CD14-positive monocyte (primary cell): ENCODE results near the gene HOXC12. TPM values are rescaled to one million over a fixed set of nuclear protein-coding genes. Genes with fewer than 3 reads are reported as not detected.
A peak's percentile ranks its signal among the peaks of the same experiment; 100 is the strongest.

Experiments
- DNase-seq, 3 donors: peaks; one replicate each; pipeline ENCODE4 v3.0.0-alpha.2; 2011 to 2022
- H2AFZ ChIP-seq: 2 replicates; pipeline ENCODE4 v1.6.0; 2012; ENCODE audit warnings: mild to moderate bottlenecking, low read depth, low read length, inconsistent platforms; ENCODE audit not compliant: insufficient read depth, poor library complexity, severe bottlenecking
- H3K27ac ChIP-seq, 2 donors: 1 replicate in 1 of 2; 2 replicates in 1 of 2; pipeline ENCODE4 v1.5.1; 2012 to 2013; ENCODE audit warnings: low read length in 2 of 2, control low read depth in 1 of 2, inconsistent platforms in 1 of 2, low read depth in 1 of 2, mild to moderate bottlenecking in 1 of 2
- H3K27me3 ChIP-seq, 2 donors: one replicate each; pipeline versions ENCODE4 v1.6.0 to v1.6.1; 2011 to 2013; ENCODE audit warnings: low read length in 2 of 2; ENCODE audit not compliant: control insufficient read depth in 2 of 2, insufficient read depth in 2 of 2
- H3K36me3 ChIP-seq, 2 donors: replicated peaks in 1 of 2; 1 replicate in 1 of 2; 2 replicates in 1 of 2; pipeline versions ENCODE4 v1.5.1 to v1.6.1; 2012 to 2013; ENCODE audit warnings: low read length in 2 of 2, control low read depth in 1 of 2, inconsistent platforms in 1 of 2, mild to moderate bottlenecking in 1 of 2; ENCODE audit not compliant: insufficient read depth in 2 of 2, control insufficient read depth in 1 of 2
- H3K4me1 ChIP-seq, 2 donors: 1 replicate in 1 of 2; 2 replicates in 1 of 2; pipeline versions ENCODE4 v1.5.1 to v1.6.1; 2012 to 2013; ENCODE audit warnings: low read length in 2 of 2, control low read depth in 1 of 2, inconsistent platforms in 1 of 2, mild to moderate bottlenecking in 1 of 2, moderate library complexity in 1 of 2; ENCODE audit not compliant: insufficient read depth in 2 of 2, control insufficient read depth in 1 of 2
- H3K4me2 ChIP-seq: replicated peaks from 2 replicates; pipeline ENCODE3; 2012; ENCODE audit warnings: low read length, moderate library complexity, mild to moderate bottlenecking; ENCODE audit not compliant: poor library complexity, severe bottlenecking; ENCODE audit errors: extremely low read depth
- H3K4me3 ChIP-seq, 3 experiments: fragments of 200-600 bp in 1 of 3; sonication (generic) in 1 of 3; replicated peaks in 1 of 3; 1 replicate in 2 of 3; 2 replicates in 1 of 3; pipeline ENCODE4 v1.5.1; 2011 to 2013; ENCODE audit warnings: low read length in 3 of 3, mild to moderate bottlenecking in 3 of 3, control low read depth in 2 of 3, low read depth in 2 of 3, inconsistent platforms in 1 of 3, moderate library complexity in 1 of 3
- H3K79me2 ChIP-seq: 2 replicates; pipeline ENCODE4 v1.6.0; 2012; ENCODE audit warnings: mild to moderate bottlenecking, control low read depth, inconsistent platforms, low read length, moderate library complexity; ENCODE audit not compliant: insufficient read depth
- H3K9ac ChIP-seq: 2 replicates; pipeline ENCODE4 v1.6.0; 2017; ENCODE audit warnings: low read length, mild to moderate bottlenecking; ENCODE audit not compliant: insufficient read depth, poor library complexity, severe bottlenecking
- H3K9me3 ChIP-seq, 2 donors: replicated peaks in 1 of 2; 1 replicate in 1 of 2; 2 replicates in 1 of 2; pipeline versions ENCODE4 v1.5.1 to v1.6.1; 2012 to 2013; ENCODE audit warnings: low read length in 2 of 2, control low read depth in 1 of 2; ENCODE audit not compliant: control insufficient read depth in 1 of 2, insufficient read depth in 1 of 2
- H4K20me1 ChIP-seq: 2 replicates; pipeline ENCODE4 v1.6.0; 2012; ENCODE audit warnings: mild to moderate bottlenecking, low read length, control low read depth, moderate library complexity; ENCODE audit not compliant: insufficient read depth
- H3K27ac Mint-ChIP-seq, 7 donors: one replicate each; pipeline ENCODE4 v1.8.0; 2020; ENCODE audit warnings: mild to moderate bottlenecking in 7 of 7, mixed read lengths in 7 of 7, moderate library complexity in 6 of 7, inconsistent platforms in 2 of 7
- H3K27me3 Mint-ChIP-seq, 3 donors: one replicate each; pipeline ENCODE4 v1.8.0; 2021 to 2022; ENCODE audit warnings: low read depth in 3 of 3, mild to moderate bottlenecking in 3 of 3, mixed read lengths in 3 of 3, moderate library complexity in 3 of 3, inconsistent platforms in 1 of 3
- H3K36me3 Mint-ChIP-seq, 2 donors: one replicate each; pipeline ENCODE4 v1.8.0; 2020; ENCODE audit warnings: mixed read lengths in 2 of 2, inconsistent platforms in 1 of 2, mild to moderate bottlenecking in 1 of 2
- H3K4me1 Mint-ChIP-seq: one replicate; pipeline ENCODE4 v1.8.0; 2020; ENCODE audit warnings: mild to moderate bottlenecking, mixed read lengths
- H3K4me3 Mint-ChIP-seq, 2 donors: one replicate each; pipeline ENCODE4 v1.8.0; 2020; ENCODE audit warnings: mild to moderate bottlenecking in 2 of 2, mixed read lengths in 2 of 2, moderate library complexity in 1 of 2
- H3K9me3 Mint-ChIP-seq, 7 donors: one replicate each; pipeline ENCODE4 v1.8.0; 2020 to 2022; ENCODE audit warnings: mixed read lengths in 7 of 7, mild to moderate bottlenecking in 6 of 7, moderate library complexity in 6 of 7, inconsistent platforms in 2 of 7
- WGBS: methylation state at CpG from one replicate; pipeline ENCODE4 v1.1.5; 2013; ENCODE audit warnings: missing lambda C conversion rate; ENCODE audit not compliant: insufficient coverage; 5-methylcytosine and 5-hydroxymethylcytosine counted together
- intact Hi-C, 2 donors: fragments of 100-400 bp; cut with micrococcal nuclease; formaldehyde crosslinking; loops; one replicate each; pipeline versions ENCODE4 v1.15.0 to v1.15.1; 2023
- polyA plus RNA-seq, 3 donors: library from polyadenylated mRNA; depleted of rRNA in 1 of 3; unstranded in 2 of 3; stranded (reverse) in 1 of 3; fragments of 300-500 nt in 2 of 3; fragments of >200 nt in 1 of 3; fragmentation: Illumina TruSeq in 2 of 3; gene quantifications; 1 replicate in 2 of 3; 2 replicates in 1 of 3; pipeline ENCODE4 v1.2.3, GENCODE V29; 2012 to 2021
- TF ChIP-seq, protein P1 (sequence below): fragments of 200-600 bp; IDR thresholded peaks from one replicate; pipeline ENCODE4 v1.8.0; 2022; ENCODE audit warnings: antibody characterized with exemption, mild to moderate bottlenecking

The HOXC12 gene
- polyA plus RNA-seq, 3 donors = not detected

DNA sequence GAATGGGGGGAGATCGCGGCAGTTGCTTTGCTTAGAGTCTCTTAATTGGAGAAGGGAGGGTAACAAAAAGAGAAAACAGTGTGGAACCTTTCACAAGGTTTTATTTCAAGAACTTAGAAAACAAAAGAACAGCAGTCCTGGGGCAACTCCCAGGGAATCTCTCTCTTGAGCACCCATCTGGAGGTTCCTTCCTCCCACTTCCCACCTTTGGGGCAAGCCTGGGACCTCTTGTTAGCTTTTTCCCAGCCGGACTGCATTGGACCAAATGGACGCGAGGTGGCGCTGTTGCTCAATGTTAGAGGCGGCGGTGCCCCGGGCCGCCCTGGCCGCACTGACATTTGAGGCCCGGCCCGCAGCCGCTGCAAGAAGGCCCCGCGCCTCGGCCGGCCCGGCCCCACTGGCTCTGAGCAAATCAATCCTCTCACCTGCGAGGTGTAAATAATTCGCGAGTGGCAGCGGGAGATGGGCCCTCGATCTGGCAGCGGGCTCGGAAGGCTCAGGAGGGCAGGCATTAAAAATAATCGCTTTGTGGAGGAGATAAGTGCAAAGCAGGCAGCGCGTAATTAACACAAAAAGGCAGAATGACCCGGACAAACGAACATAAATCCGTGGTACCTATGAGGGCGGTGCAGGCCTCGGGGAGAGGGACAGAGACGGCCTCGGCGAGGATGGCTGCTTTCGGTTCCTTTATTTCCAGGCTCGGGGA, 51.3 kb downstream of the HOXC12 start:
- peak overlapping the region; percentile 85 for H3K4me2 ChIP-seq
- peak overlapping the region; percentile 2 to 73 (median 42) for H3K4me3 ChIP-seq
- H3K9ac ChIP-seq = no peak overlapping the region
- intact Hi-C loops = loop anchor here (2.0 to 5.0 kb wide), 2 partner anchors 195 to 196 kb away; no protein-coding TSS in a partner anchor
- WGBS = 2% methylated on average over 35 of the region's 39 CpGs
- peak; percentile 73 to 84 (median 80) for DNase-seq
- TF ChIP-seq, protein P1, sequence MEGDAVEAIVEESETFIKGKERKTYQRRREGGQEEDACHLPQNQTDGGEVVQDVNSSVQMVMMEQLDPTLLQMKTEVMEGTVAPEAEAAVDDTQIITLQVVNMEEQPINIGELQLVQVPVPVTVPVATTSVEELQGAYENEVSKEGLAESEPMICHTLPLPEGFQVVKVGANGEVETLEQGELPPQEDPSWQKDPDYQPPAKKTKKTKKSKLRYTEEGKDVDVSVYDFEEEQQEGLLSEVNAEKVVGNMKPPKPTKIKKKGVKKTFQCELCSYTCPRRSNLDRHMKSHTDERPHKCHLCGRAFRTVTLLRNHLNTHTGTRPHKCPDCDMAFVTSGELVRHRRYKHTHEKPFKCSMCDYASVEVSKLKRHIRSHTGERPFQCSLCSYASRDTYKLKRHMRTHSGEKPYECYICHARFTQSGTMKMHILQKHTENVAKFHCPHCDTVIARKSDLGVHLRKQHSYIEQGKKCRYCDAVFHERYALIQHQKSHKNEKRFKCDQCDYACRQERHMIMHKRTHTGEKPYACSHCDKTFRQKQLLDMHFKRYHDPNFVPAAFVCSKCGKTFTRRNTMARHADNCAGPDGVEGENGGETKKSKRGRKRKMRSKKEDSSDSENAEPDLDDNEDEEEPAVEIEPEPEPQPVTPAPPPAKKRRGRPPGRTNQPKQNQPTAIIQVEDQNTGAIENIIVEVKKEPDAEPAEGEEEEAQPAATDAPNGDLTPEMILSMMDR = peak; percentile 96
- H3K9me3 ChIP-seq = peaks cover 2 to 58% of the 10 kb centered on the region in 2 donors
- H3K27me3 ChIP-seq = peaks cover 85 to 98% of the 10 kb centered on the region in 2 donors
- peak overlapping the region; percentile 66 for H2AFZ ChIP-seq
- peaks cover 98 to 99% (median 98%) of the 10 kb centered on the region in 3 donors for H3K27me3 Mint-ChIP-seq
- H3K4me1 Mint-ChIP-seq = peaks cover 26% of the 10 kb centered on the region
- no peaks in the 10 kb centered on the region for H3K36me3 ChIP-seq
- H3K9me3 Mint-ChIP-seq = peaks cover 0 to 28% (median 13%) of the 10 kb centered on the region in 7 donors
- H3K4me3 Mint-ChIP-seq = peak overlapping the region; percentile 85 to 96
- no peaks in the 10 kb centered on the region for H3K79me2 ChIP-seq
- H3K4me1 ChIP-seq = peaks cover 14 to 17% of the 10 kb centered on the region in 2 donors
- no peak overlapping the region for H3K27ac ChIP-seq
- H3K36me3 Mint-ChIP-seq = peaks cover 5 to 14% of the 10 kb centered on the region in 2 donors
- H3K27ac Mint-ChIP-seq = peak overlapping the region in 1 of 7 donors; percentile 66
- H4K20me1 ChIP-seq = no peaks in the 10 kb centered on the region

DNA sequence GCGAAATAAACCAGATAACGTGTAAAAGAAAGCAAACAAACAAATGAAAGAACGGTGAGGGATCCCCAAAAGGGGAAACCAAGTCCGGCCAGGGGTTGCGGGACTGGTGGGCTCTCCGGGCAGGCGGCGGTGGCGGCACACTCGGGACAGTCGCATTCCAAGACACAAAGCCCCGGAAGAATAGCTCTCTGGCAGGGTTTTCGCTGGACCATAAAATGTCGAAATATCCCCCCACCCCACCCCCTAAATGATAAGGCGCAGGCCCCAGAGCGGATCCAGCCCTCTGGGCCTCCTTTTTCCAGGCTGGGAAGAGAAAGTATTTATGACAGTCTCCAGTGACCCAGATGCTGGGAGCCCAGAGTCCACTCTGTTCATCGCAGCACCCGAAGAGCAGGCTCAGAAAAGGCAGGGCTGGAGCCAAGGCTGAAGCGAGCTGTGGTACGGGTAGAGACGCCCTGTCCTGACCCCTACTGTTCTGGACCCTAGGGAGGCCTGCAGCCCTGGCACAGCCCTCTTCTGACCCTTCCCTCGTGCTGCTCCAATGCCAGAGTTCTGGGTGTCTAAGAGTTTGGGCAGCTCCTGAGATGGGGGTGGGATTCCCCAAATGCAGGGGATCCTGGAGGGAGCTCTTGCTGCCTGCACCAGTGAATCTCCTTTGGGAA, 52.0 kb downstream of the HOXC12 start:
- DNase-seq = no peak
- peak overlapping the region in 1 of 7 donors; percentile 66 for H3K27ac Mint-ChIP-seq
- peaks cover 14 to 17% of the 10 kb centered on the region in 2 donors for H3K4me1 ChIP-seq

More for the DNA sequence above, 52.0 kb downstream of the HOXC12 start:
- peak overlapping the region; percentile 66 for H2AFZ ChIP-seq
- peaks cover 2 to 54% of the 10 kb centered on the region in 2 donors for H3K9me3 ChIP-seq
- intact Hi-C loops = loop anchor here (2.0 to 5.0 kb wide), 2 partner anchors 194 to 196 kb away; no protein-coding TSS in a partner anchor
- peaks cover 85 to 98% of the 10 kb centered on the region in 2 donors for H3K27me3 ChIP-seq
- peaks cover 0 to 26% (median 16%) of the 10 kb centered on the region in 7 donors for H3K9me3 Mint-ChIP-seq
- peak overlapping the region; percentile 85 for H3K4me2 ChIP-seq
- H3K4me3 ChIP-seq = peak overlapping the region; percentile 2 to 73 (median 42)
- no peaks in the 10 kb centered on the region for H4K20me1 ChIP-seq
- WGBS = 11% methylated on average over 12 of the region's 22 CpGs
- peak overlapping the region; percentile 85 to 96 for H3K4me3 Mint-ChIP-seq
- no peak overlapping the region for H3K27ac ChIP-seq
- H3K9ac ChIP-seq = no peak overlapping the region
- TF ChIP-seq, protein P1 = no peak
- H3K4me1 Mint-ChIP-seq = peaks cover 33% of the 10 kb centered on the region
- peaks cover 98 to 99% (median 98%) of the 10 kb centered on the region in 3 donors for H3K27me3 Mint-ChIP-seq
- H3K36me3 ChIP-seq = no peaks in the 10 kb centered on the region
- H3K36me3 Mint-ChIP-seq = peaks cover 5 to 18% of the 10 kb centered on the region in 2 donors
- H3K79me2 ChIP-seq = no peaks in the 10 kb centered on the region
